NCI-H2227 (cell line): Measurements from ENCODE around the gene B4GALNT1.
A peak's percentile ranks its signal among the peaks of the same experiment; 100 is the strongest.
"Not testable (repeated sequence)": the region's sequence is repeated elsewhere in the genome, so short reads cannot be mapped to it uniquely, and the experiment has no call there.

ENCODE experiments used
- DNase-seq: peaks from one replicate; lab custom pipeline; 2025; ENCODE audit not compliant: unreplicated experiment; lab: John Stamatoyannopoulos, UW

Gene B4GALNT1

GRCh38 chr12:57609781-57610553 is 23.0 kb downstream of the B4GALNT1 start:
- no peak for DNase-seq

DNA sequence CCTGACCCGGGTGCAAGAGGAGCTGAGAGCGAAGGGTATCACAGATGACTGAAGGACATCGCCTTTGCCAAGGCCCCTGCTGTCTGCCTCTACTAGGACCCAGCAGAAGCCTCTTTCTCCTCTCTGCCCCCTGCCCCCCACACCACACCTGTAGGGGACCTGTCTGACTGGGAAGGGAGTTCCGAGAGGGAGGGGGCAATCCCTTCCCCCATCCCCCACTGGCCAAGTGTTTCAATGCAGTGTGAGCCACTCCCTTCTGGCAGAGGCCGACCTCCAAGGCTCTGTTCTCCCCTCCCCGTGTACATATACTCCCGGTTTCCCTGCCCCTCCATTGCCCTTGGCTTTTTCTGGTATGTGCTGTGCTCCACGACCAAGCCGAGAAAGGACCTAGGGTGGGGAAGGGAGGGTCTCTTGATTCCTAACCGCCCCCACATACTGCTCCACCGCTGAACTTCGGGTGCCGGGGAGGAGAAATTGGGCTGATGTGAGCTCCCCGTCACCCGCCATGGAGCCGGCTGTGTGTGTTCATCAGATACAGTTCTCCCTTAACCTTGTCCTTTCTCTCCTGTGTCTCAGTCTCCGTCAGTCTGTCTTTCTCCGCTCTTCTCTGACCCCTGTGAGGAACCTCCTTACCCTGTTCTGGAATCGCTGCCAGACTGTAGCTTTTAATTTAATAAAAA is 23.8 kb downstream of the B4GALNT1 start:
- no peak for DNase-seq

DNA sequence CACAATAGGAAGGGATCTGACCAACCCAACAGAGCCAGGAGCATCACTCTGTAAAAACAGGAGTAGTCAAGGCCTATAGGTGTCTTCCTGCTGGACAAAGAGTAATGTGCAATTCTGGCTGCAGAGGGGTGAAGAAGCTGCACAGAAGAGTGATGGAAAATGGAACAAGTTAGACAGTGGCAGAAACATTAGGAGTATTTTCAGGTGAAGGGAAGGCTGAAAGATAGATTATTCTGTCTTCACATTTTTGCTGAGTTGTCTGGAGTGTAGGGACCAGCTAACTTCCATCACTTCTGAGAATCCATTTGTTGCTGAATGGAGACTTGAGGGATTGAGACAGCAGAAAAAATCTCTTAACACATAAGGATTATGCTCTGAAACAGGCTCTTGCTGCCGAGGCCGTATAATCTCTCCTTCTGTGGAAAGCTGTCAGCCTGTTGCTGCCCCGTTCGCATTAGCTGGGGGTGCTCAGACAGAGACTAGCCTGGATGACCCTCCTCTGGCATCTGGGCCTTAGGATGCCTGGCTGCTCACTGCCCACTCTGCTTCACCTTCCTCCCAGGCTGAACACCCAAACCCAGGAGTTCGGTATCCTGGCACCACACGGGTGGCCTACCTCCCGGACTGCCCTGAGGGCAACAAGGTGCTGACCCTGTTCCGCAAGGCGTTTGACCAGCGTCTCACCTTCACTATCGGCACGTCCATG is 24.9 kb downstream of the B4GALNT1 start:
- no peak for DNase-seq

DNA sequence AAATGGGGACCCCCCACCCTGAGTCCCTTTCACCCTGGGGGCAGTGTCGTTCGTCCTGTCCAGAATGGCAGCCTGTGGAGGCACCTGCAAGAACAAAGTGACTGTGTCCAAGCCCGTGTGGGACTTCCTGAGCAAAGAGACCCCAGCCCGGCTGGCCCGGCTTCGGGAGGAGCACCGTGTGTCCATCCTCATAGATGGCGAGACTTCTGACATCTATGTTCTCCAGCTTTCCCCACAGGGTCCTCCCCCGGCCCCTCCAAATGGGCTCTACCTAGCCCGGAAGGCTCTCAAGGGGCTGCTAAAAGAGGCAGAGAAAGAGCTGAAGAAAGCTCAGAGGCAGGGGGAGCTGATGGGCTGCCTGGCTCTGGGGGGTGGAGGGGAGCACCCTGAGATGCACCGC is 26.2 kb downstream of the B4GALNT1 start:
- DNase-seq, result no peak

- DNase-seq, result no peak
Measured at GRCh38 chr12:57606399-57606798, 26.6 kb downstream of the B4GALNT1 start.

DNA sequence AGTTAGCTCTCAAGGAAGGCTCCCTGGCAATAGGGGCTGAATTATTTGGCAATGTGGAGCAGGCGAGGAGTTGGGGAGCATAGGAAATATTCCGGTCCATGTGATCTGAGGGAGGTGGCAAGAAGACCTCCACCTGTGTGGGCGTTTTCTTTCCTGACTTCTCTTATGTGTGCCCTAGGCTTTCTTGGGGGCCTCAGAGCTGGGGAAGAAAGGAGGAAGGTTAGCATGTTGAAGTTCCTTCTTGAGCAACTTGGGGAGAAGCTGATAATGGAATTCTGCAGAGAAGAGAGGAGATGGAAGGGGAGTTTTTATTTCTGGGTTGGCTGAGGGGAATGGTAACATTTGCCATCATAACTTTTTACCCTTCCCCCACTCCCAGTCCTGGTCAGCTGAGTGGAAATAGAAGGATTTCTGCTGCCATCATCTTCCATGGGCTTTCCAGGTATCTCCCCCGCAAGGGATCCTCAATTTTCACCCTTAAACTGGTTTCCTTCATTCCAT is 27.1 kb downstream of the B4GALNT1 start:
- no peak for DNase-seq

- DNase-seq, result no peak
Measured at GRCh38 chr12:57604992-57605810, 27.8 kb downstream of the B4GALNT1 start.

GRCh38 chr12:57604454-57604991 is 28.5 kb downstream of the B4GALNT1 start, which contains the start of gene DTX3:
DTX3 (plus strand) TSS chr12:57604824; CDS start chr12:57606518, 1,694 bp downstream.
- DNase-seq, result peak; percentile 49

DNA sequence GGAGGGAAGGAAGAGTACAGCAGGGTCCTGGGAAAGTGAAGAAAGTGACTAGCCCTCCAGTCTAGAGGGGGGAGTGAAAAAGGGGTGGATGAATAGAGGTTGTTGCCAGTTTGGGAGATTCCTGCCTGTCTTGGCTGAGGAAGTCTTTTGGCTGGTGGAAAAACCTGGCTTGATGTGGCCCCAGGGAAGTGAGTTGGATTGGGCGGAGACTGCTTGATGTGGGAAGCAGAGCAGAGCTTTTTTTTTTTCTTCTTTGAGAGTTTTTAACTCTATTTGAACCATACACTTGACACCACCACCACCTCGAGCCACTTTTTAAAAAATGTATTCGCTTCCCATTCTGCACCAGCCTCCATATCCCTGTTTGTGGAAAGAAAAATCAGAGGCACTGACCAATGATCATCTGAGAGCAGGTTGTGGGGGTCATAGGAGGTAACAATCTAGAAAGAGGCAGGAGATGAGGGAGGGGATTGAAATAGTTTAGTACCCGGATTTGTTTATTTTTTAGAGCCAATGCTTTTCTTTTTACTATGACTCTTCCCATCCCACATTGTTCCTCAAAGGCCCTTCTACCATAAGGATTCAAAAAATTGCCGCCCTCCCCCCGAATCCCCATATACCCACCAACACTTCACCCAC is 29.1 kb downstream of the B4GALNT1 start:
- DNase-seq, result peak; percentile 34

DNA sequence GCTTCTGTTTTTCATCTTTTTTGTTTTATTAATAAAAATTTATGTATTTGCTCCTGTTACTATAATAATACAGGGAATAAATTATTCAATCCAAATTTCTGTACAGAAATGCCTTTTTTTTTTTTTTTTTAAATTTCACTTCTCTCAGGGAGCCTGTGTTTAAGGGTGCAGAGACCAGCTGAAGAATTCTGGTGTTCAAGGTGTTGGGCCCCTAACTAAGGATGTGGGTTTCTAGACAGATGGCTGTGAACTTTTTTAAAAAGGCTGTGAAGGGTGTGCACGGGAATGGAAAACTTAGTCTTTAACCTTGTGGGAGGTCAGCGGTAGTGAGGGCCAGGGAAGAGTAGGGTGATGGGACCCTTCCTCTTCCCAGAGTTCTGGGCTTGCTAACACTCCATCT is 29.7 kb downstream of the B4GALNT1 start:
- DNase-seq, result no peak

DNA sequence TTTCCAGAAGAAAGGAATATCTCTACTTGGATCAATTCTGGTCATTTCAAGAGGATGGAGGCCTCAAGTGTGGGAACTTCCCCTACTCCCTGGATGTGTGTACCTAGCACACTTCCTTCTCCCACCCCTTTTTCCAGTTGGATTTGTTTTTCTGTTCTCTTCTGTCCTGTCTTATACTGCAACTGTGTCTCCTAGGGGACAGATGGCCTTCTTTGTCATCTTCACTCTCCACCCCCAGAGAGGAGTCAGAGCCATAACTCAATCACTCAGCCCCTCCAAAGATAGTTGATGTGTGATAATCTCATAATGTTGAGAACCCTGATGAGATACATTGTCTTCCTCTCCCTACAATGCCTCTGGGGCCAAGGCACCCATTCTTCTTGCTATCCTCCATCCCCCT is 30.5 kb downstream of the B4GALNT1 start:
- no peak for DNase-seq

- DNase-seq, result no peak
Measured at GRCh38 chr12:57600395-57600794, 32.6 kb downstream of the B4GALNT1 start.

DNA sequence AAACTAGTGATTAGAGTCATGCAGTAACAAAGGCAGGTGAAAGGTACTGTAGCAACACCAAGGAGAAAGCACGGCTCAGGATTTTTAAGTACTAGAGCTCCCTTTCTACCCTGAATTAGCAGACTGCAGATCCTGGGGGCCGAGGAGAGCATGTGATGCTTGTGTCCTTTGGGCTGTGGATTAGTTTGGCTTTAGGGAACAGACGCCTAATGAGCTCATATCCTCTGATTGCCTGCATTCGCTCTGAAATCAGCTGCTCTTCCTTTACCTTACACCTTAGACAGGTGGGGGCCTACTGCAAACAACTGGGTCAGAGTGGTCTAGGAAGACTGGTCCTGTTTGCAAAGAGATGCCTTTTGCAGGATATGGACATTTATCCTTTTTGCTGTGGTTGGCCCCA is 39.8 kb downstream of the B4GALNT1 start:
- DNase-seq, result no peak

DNA sequence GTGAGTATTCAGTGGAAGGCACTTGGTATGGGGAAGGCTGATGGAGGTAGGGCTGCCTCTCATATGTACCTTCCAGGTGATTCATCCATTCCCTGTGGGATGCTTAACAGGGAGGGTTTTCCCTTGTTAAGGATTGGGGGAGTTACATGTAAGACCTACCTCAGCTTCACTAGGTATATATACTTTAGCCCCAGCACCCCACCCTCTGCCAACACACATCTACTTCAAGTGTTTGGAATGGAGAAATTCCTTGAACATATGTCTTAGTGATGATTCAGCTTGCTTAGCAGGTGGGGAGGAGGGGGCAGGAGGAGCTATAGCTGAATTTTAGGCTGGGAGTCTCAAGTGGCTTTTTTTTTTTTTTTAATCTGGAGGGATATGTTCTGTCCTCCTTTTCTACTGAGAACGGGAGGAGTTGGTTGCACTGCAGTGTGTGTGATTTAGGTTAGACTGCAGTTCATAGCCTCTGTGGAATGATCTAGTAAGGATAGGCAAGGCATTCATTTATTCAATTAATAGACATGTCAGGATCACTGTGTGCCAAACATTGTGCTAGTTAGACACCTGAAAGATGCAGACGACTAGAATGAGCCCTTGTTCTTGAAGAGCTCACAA is 40.3 kb downstream of the B4GALNT1 start:
- no peak for DNase-seq

DNA sequence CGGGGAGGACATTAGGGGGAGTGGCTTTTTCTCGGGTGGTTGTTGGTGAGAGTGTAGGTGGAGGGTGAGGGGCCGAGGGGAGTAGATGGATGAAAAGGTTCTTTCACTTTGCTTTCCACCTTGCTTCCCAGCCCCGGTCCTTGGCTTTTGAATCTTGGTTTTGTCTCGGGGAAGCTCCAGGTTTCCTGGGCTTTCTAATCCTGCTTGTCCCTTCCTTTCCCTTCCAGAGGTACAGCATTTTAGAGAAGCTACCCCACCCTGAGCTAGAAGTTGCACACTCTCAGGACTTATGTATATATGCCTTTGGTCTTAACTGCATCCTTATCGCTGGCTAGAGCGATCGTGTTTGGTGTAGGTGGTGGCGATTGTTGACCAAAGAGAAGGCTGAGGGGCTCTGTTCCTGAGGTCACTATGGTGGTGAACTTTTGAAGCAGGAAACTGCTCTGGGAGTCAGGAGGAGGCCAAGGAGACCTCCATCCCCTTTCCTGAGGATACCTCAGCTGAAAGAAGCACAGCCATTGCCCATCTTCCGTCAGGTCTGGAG is 41.1 kb downstream of the B4GALNT1 start:
- no peak for DNase-seq

GRCh38 chr12:57590864-57591781 is 41.9 kb downstream of the B4GALNT1 start, which contains the start of gene PIP4K2C:
PIP4K2C (plus strand) TSS chr12:57591192; CDS start chr12:57591290, 98 bp downstream.
- DNase-seq, result peak; percentile 87

- no peak for DNase-seq
Measured at GRCh38 chr12:57590479-57590863, 42.5 kb downstream of the B4GALNT1 start.

DNA sequence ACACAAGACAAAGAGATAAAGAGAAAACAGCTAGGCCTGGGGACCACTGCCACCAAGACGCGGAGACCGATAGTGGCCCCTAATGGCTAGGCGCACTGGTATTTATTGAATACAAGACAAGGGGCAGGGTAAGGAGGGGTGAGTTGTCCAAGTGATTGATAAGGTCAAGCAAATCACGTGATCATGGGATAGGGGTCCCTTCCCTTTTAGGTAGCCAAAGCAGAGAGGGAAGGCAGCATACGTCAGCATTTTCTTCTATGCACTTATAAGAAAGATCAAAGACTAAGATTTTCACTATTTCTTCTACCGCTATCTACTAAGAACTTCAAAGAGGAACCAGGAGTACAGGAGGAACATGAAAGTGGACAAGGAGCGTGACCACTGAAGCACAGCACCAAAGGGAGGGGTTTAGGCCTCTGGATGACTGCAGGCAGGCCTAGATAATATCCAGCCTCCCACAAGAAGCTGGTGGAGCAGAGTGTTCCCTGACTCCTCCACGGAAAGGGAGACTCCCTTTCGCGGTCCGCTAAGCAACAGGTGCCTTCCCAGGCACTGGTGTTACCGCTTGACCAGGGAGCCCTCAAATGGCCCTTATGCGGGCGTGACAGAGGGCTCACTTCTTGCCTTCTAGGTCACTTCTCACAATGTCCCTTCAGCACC is 43.9 kb downstream of the B4GALNT1 start:
- DNase-seq, result not testable (repeated sequence)
